Measurements from ENCODE around the gene AP1S2.

The AP1S2 gene

GRCh38 chrX:15812192-15812938 lies 42.2 kb downstream of the AP1S2 start:
- no peak for DNase-seq (ENCODE audit: low read depth, low spot score)

- DNase-seq (ENCODE audit: low read depth, low spot score), result no peak
Observed at GRCh38 chrX:15808254-15808653, 46.4 kb downstream of the AP1S2 start.

- no peak for DNase-seq (ENCODE audit: low read depth, low spot score)
Observed at GRCh38 chrX:15804563-15804962, 50.0 kb downstream of the AP1S2 start.

- no peak for DNase-seq (ENCODE audit: low read depth, low spot score)
Observed at GRCh38 chrX:15797707-15798106, 56.9 kb downstream of the AP1S2 start.

GRCh38 chrX:15790769-15791290 lies 63.8 kb downstream of the AP1S2 start:
- DNase-seq (ENCODE audit: low read depth, low spot score), result no peak

GRCh38 chrX:15789979-15790768 lies 64.4 kb downstream of the AP1S2 start, which contains the start of gene ZRSR2:
TSS of gene ZRSR2 (plus strand) at chrX:15790484. CDS start at chrX:15790496, 12 bp downstream.
- DNase-seq (ENCODE audit: low read depth, low spot score), result peak; percentile 29

GRCh38 chrX:15786915-15787314 lies 67.7 kb downstream of the AP1S2 start:
- no peak for DNase-seq (ENCODE audit: low read depth, low spot score)

- DNase-seq (ENCODE audit: low read depth, low spot score), result no peak
Observed at GRCh38 chrX:15785176-15785750, 69.3 kb downstream of the AP1S2 start.

- DNase-seq (ENCODE audit: low read depth, low spot score), result no peak
Observed at GRCh38 chrX:15781961-15782699, 72.5 kb downstream of the AP1S2 start.

All from brain pericyte (primary cell).